GM12872 (cell line): ENCODE data around the gene KDF1.

Source experiments
- CTCF ChIP-seq: IDR thresholded peaks from 3 replicates; pipeline ENCODE4 v1.5.1; 2011; ENCODE audit warnings: low read depth, mild to moderate bottlenecking, low read length, moderate library complexity; ENCODE audit not compliant: insufficient read depth

Gene KDF1

GRCh38 chr1:26998429-26999300, 38.4 kb upstream of the KDF1 start:
- TF ChIP-seq CTCF = no peak

- no peak for TF ChIP-seq CTCF
Observed at GRCh38 chr1:26996665-26997064, 36.4 kb upstream of the KDF1 start.

GRCh38 chr1:26996024-26996423, 35.8 kb upstream of the KDF1 start:
- TF ChIP-seq CTCF = no peak

GRCh38 chr1:26994787-26995517, 34.7 kb upstream of the KDF1 start:
- TF ChIP-seq CTCF = no peak

- no peak for TF ChIP-seq CTCF
Observed at GRCh38 chr1:26994020-26994786, 33.9 kb upstream of the KDF1 start.

GRCh38 chr1:26993237-26994019, 33.2 kb upstream of the KDF1 start, which contains the start of gene TRNP1:
TRNP1 (plus strand) TSS chr1:26993692; CDS start chr1:26993787, 95 bp downstream.
- no peak for TF ChIP-seq CTCF
